Lung (tissue), 12 donors: Measurements from ENCODE around the gene CLIP2. TPM values are rescaled to one million over a fixed set of nuclear protein-coding genes. Genes with fewer than 3 reads are reported as not detected.
A peak's percentile ranks its signal among the peaks of the same experiment; 100 is the strongest.

Source experiments
- ATAC-seq: fragments of 200-7000 bp; cut with Tn5 transposase; one replicate; pipeline ENCODE4 v1.9.1; 2020; ENCODE audit warnings: moderate number of reproducible peaks; ENCODE audit not compliant: insufficient read depth, low FRiP score
- DNase-seq, 3 donors: peaks; one replicate each; pipeline ENCODE4 v3.0.0-alpha.2; 2013 to 2017
- H3K27ac ChIP-seq, 2 donors: one replicate each; pipeline ENCODE4 v1.5.1; 2013; ENCODE audit warnings: mild to moderate bottlenecking in 2 of 2, moderate library complexity in 2 of 2, control low read depth in 1 of 2, inconsistent platforms in 1 of 2, low read depth in 1 of 2, low read length in 1 of 2
- H3K27me3 ChIP-seq, 3 donors: one replicate each; pipeline ENCODE4 v1.5.1; 2013; ENCODE audit warnings: low read length in 2 of 3; ENCODE audit not compliant: control insufficient read depth in 3 of 3, insufficient read depth in 3 of 3
- H3K36me3 ChIP-seq, 4 donors: one replicate each; pipeline ENCODE4 v1.5.1; 2013; ENCODE audit warnings: low read length in 4 of 4, mild to moderate bottlenecking in 1 of 4, moderate library complexity in 1 of 4; ENCODE audit not compliant: control insufficient read depth in 4 of 4, insufficient read depth in 4 of 4
- H3K4me1 ChIP-seq, 5 donors: one replicate each; pipeline ENCODE4 v1.5.1; 2013; ENCODE audit warnings: low read length in 5 of 5, mild to moderate bottlenecking in 2 of 5, moderate library complexity in 1 of 5; ENCODE audit not compliant: control insufficient read depth in 5 of 5, insufficient read depth in 5 of 5
- H3K4me3 ChIP-seq: one replicate; pipeline ENCODE4 v1.5.1; 2013; ENCODE audit warnings: mild to moderate bottlenecking, control low read depth, moderate library complexity
- H3K9ac ChIP-seq, 2 donors: one replicate each; pipeline ENCODE4 v1.5.1; 2013; ENCODE audit warnings: low read length in 2 of 2, control low read depth in 1 of 2; ENCODE audit not compliant: insufficient read depth in 1 of 2
- H3K9me3 ChIP-seq, 4 donors: one replicate each; pipeline ENCODE4 v1.5.1; 2013; ENCODE audit warnings: low read length in 3 of 4, mild to moderate bottlenecking in 1 of 4, moderate library complexity in 1 of 4; ENCODE audit not compliant: control insufficient read depth in 4 of 4, insufficient read depth in 3 of 4
- WGBS, 2 donors: extraction: QIAGEN DNeasy Blood & Tissue Kit; methylation state at CpG; one replicate each; pipeline ENCODE4 v1.1.7; 2013; 5-methylcytosine and 5-hydroxymethylcytosine counted together
- polyA plus RNA-seq, 2 donors: library from polyadenylated mRNA; stranded (reverse); fragments of 200-250 nt; gene quantifications; one replicate each; pipeline ENCODE4 v1.2.1, GENCODE V29; 2013
- total RNA-seq, 2 donors: library from RNA; depleted of rRNA in 1 of 2; stranded (reverse); fragments of >200 nt in 1 of 2; gene quantifications; one replicate each; pipeline ENCODE4 v1.2.1, GENCODE V29; 2014 to 2021
- TF ChIP-seq, protein P1 (sequence below): IDR thresholded peaks from 2 replicates; pipeline ENCODE4 v1.5.1; 2012; ENCODE audit warnings: mild to moderate bottlenecking; ENCODE audit errors: control extremely low read depth, extremely low read depth
- donor health status: control.
- donor health status: control.
- donor health status: Bipolar disorder and iron deficiency.
- donor health status: healthy.
- donor health status: DM: yes; HTN: yes; CAD: no.

The CLIP2 gene
- total and polyA plus RNA-seq, 4 donors: 7.9 to 27.0 (median 14.9) TPM

- Histone ChIP-seq H3K36me3 (no peaks in the 10 kb centered on the region), H3K27ac (peak overlapping the region; percentile 0 to 95), H3K4me3 (no peak overlapping the region), H3K9ac (peak overlapping the region in 1 of 2 donors; percentile 55), H3K4me1 (peaks cover 0 to 24% (median 8%) of the 10 kb centered on the region in 5 donors), H3K27me3 (no peaks in the 10 kb centered on the region), H3K9me3 (no peaks in the 10 kb centered on the region)
- DNase-seq (peak; percentile 49 to 68 (median 49)), ATAC-seq (peak; percentile 7)
- TF ChIP-seq, protein P1, sequence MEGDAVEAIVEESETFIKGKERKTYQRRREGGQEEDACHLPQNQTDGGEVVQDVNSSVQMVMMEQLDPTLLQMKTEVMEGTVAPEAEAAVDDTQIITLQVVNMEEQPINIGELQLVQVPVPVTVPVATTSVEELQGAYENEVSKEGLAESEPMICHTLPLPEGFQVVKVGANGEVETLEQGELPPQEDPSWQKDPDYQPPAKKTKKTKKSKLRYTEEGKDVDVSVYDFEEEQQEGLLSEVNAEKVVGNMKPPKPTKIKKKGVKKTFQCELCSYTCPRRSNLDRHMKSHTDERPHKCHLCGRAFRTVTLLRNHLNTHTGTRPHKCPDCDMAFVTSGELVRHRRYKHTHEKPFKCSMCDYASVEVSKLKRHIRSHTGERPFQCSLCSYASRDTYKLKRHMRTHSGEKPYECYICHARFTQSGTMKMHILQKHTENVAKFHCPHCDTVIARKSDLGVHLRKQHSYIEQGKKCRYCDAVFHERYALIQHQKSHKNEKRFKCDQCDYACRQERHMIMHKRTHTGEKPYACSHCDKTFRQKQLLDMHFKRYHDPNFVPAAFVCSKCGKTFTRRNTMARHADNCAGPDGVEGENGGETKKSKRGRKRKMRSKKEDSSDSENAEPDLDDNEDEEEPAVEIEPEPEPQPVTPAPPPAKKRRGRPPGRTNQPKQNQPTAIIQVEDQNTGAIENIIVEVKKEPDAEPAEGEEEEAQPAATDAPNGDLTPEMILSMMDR: no peak
- WGBS, 2 donors: 47 to 49% methylated on average over 11 to 15 of the region's 15 CpGs
These were observed 163.6 kb downstream of the CLIP2 start for GRCh38 chr7:74452748-74453321.

DNA sequence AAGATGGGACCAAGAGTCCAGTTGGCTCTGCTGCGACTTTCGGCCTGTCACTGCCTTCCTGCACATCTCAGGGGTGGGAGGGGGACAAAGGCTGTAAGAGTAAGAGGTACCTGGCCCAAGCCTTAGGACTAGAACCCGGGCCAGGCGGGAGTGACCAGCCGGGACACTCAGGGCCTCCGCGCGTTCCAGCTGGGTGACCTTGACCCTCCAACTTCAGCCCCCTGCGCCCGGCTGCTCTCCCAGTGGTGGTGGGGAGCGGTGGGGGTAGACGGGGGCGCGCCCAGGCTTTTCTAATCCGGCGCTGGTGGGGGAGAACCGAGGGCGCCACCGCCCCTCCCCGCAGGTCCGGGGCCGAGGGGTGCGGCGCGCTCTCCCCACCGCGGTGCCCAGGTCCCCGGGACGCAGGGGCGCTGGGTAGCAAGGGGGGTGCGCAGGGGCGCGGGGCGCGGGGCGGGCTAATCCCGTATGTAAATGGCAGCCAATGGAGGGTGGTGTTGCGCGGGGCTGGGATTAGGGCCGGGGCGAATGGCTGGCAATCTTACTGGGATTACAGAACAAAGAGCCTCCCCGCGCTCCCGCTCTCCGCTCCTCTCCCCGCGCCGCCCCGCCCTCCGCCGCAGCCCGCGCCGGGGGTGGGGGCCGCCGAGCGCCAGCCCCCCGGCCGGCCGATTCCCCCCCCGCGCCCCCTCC is 164.3 kb downstream of the CLIP2 start, which contains the start of gene GTF2IRD1:
GTF2IRD1 (plus strand) TSS at position 585 of the 690 bp plus-strand sequence. CDS start 54,175 bp downstream, outside the sequence.
- no peaks in the 10 kb centered on the region for H3K36me3 ChIP-seq
- TF ChIP-seq, protein P1: no peak
- H3K27ac ChIP-seq: peak within 1 kb of the TSS; percentile 76 to 95
- peak within 1 kb of the TSS; percentile 23 to 55 for H3K9ac ChIP-seq
- no peak for ATAC-seq
- no peaks in the 10 kb centered on the region for H3K27me3 ChIP-seq
- peak; percentile 78 to 87 (median 82) for DNase-seq
- no peaks in the 10 kb centered on the region for H3K9me3 ChIP-seq
- WGBS, 2 donors: 0 to 1% methylated on average over 31 to 61 of the region's 62 CpGs
- peak within 1 kb of the TSS; percentile 57 for H3K4me3 ChIP-seq
- H3K4me1 ChIP-seq: peaks cover 0 to 24% (median 8%) of the 10 kb centered on the region in 5 donors

DNA sequence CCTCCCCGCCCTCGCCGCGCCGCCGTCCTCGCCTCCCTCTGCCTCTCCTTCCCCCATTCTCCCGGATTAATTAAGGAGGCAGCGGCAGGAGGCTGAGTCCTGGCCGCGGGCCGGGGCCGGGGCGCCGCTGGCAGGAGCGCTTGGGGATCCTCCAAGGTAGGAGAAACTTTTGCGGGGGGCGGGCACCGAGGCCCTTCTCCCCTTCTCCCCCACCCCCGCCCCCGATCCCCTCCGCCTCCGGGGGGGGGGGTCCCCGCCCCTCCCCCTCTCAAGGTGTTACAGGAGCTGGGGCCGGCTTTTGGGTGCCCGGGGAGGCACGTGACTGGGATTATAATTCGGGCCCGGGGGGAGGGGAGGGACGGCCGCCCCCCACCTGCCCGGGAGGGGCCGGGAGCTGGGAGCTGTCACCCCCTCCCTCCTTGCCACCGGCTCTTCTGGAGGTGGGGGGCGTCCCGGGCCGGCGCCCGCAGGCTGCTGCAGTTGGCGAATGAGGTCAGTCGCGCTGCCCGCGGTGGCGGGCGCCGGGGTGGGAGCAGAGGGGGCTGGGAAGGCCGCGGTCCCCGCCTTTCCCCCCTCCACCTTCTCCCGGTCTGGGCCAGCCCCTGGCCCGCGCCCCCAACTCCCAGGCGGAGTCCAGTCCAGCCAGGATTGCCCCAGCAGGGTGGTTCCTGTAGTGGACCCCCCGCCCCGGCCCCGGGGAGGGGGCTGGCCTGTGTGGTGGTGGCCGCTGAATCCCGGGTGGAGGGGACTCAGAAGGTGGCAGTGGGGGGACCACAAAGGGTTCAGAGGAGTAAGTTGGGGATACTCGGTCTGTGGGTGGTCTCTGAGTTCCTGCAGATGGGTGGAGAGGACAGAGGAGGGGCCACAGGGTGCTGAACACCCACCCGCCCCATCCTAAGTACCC is 165.1 kb downstream of the CLIP2 start:
- Histone ChIP-seq H3K4me3 (peak overlapping the region; percentile 57), H3K27ac (peak overlapping the region; percentile 76 to 95), H3K36me3 (no peaks in the 10 kb centered on the region), H3K27me3 (no peaks in the 10 kb centered on the region), H3K9ac (peak overlapping the region in 1 of 2 donors; percentile 55), H3K9me3 (no peaks in the 10 kb centered on the region), H3K4me1 (peaks cover 0 to 24% (median 8%) of the 10 kb centered on the region in 5 donors)
- TF ChIP-seq, protein P1: no peak
- DNase-seq (peak; percentile 28 to 72 (median 59)), ATAC-seq (no peak)
- 6 to 13% methylated on average over 28 to 60 of the region's 61 CpGs for WGBS, 2 donors
